KMS-11 (cell line): Measurements from ENCODE around the gene HPF1.

ENCODE experiments used
- H2AFZ ChIP-seq: fragments of 200-600 bp; sonication (generic); 2 replicates; pipeline ENCODE4 v1.6.1; 2016; ENCODE audit warnings: antibody characterized with exemption, mixed run types, low read depth
- H3K27ac ChIP-seq: fragments of 200-600 bp; sonication (generic); 2 replicates; pipeline ENCODE4 v1.6.1; 2016; ENCODE audit warnings: mild to moderate bottlenecking, mixed run types
- H3K27me3 ChIP-seq: fragments of 200-600 bp; sonication (generic); 2 replicates; pipeline ENCODE4 v1.6.1; 2017; ENCODE audit warnings: mild to moderate bottlenecking, low read depth, mixed run types, moderate library complexity; ENCODE audit not compliant: insufficient read depth
- H3K36me3 ChIP-seq: fragments of 200-600 bp; sonication (generic); 2 replicates; pipeline ENCODE4 v1.6.1; 2017; ENCODE audit warnings: mild to moderate bottlenecking, mixed run types; ENCODE audit not compliant: insufficient read depth
- H3K4me1 ChIP-seq: fragments of 200-600 bp; sonication (generic); 2 replicates; pipeline ENCODE4 v1.6.1; 2016; ENCODE audit warnings: mild to moderate bottlenecking, low read depth, mixed run types; ENCODE audit not compliant: poor library complexity, severe bottlenecking
- H3K4me2 ChIP-seq: fragments of 200-600 bp; sonication (generic); 2 replicates; pipeline ENCODE4 v1.7.0; 2016; ENCODE audit warnings: mild to moderate bottlenecking, mixed run types
- H3K4me3 ChIP-seq: fragments of 200-600 bp; sonication (generic); IDR thresholded peaks from 2 replicates; pipeline ENCODE4 v1.6.1; 2017; ENCODE audit warnings: low read depth, low read length, mixed read lengths; ENCODE audit not compliant: insufficient read depth
- H3K79me2 ChIP-seq: fragments of 200-600 bp; sonication (generic); 2 replicates; pipeline ENCODE4 v1.6.1; 2016; ENCODE audit warnings: low read depth, mixed run types; ENCODE audit not compliant: insufficient read depth
- H3K9ac ChIP-seq: fragments of 200-600 bp; sonication (generic); 2 replicates; pipeline ENCODE4 v1.6.1; 2016; ENCODE audit warnings: mild to moderate bottlenecking, mixed run types
- H4K20me1 ChIP-seq: fragments of 200-600 bp; sonication (generic); 2 replicates; pipeline ENCODE4 v1.6.1; 2016; ENCODE audit warnings: mild to moderate bottlenecking, mixed run types; ENCODE audit not compliant: insufficient read depth
- TF ChIP-seq, protein P1 (sequence below): fragments of 200-600 bp; sonication (generic); conservative IDR thresholded peaks from 2 replicates; pipeline ENCODE4 v1.6.1; 2017; ENCODE audit warnings: low read depth, mild to moderate bottlenecking, antibody characterized with exemption, low read length, moderate library complexity, mixed read lengths

HPF1 gene

DNA sequence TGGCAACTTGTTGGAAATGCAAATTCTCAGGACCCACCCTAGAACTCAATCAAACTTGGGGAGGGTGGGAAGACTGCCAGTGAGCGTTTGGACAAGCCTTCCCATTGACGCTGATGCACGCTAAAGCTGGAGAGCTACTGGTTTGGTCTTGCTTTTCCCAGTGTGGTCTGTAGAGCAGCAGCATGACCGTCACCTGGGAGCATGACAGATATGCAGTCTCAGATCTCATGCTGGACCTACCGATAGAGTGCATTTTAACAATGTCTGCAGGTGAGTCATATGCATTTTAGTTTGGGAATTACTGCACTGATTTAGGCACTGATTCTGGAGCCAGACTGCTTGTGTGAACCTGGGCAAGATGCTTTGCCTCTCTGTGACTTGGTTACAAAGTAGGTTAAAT, 27.2 kb downstream of the HPF1 start:
- Histone ChIP-seq H3K9ac (no peak overlapping the region), H3K36me3 (no peaks in the 10 kb centered on the region), H4K20me1 (no peaks in the 10 kb centered on the region), H2AFZ (no peak overlapping the region), H3K79me2 (no peaks in the 10 kb centered on the region), H3K4me2 (no peak overlapping the region), H3K4me3 (no peak overlapping the region), H3K27ac (no peak overlapping the region), H3K27me3 (no peaks in the 10 kb centered on the region), H3K4me1 (peaks cover 4% of the 10 kb centered on the region)
- TF ChIP-seq, protein P1, sequence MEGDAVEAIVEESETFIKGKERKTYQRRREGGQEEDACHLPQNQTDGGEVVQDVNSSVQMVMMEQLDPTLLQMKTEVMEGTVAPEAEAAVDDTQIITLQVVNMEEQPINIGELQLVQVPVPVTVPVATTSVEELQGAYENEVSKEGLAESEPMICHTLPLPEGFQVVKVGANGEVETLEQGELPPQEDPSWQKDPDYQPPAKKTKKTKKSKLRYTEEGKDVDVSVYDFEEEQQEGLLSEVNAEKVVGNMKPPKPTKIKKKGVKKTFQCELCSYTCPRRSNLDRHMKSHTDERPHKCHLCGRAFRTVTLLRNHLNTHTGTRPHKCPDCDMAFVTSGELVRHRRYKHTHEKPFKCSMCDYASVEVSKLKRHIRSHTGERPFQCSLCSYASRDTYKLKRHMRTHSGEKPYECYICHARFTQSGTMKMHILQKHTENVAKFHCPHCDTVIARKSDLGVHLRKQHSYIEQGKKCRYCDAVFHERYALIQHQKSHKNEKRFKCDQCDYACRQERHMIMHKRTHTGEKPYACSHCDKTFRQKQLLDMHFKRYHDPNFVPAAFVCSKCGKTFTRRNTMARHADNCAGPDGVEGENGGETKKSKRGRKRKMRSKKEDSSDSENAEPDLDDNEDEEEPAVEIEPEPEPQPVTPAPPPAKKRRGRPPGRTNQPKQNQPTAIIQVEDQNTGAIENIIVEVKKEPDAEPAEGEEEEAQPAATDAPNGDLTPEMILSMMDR: no peak

DNA sequence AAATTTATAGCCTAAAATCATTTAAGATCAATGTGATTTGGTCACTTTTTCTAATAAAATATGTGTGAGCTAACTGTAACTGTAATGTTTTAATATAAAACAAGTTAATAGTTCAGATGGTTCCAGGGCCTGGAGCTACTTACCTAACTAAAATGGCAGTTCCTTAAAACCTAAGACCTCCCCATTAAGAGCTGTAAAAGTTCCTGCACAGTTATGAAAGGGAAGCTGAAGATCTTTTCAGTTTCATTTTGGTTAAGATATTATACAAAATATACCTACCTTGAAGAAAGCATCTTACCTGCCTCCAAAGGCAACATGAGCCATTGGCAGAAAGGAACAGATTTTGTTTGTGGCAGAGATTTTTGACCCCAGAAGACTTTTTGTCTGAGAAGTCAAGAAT, 30.1 kb downstream of the HPF1 start:
- Histone ChIP-seq H3K9ac (no peak overlapping the region), H3K4me3 (no peak overlapping the region), H3K4me2 (no peak overlapping the region), H3K36me3 (no peaks in the 10 kb centered on the region), H3K4me1 (peaks cover 4% of the 10 kb centered on the region), H2AFZ (no peak overlapping the region), H3K79me2 (no peaks in the 10 kb centered on the region), H3K27me3 (no peaks in the 10 kb centered on the region), H4K20me1 (no peaks in the 10 kb centered on the region), H3K27ac (no peak overlapping the region)
- TF ChIP-seq, protein P1: no peak

DNA sequence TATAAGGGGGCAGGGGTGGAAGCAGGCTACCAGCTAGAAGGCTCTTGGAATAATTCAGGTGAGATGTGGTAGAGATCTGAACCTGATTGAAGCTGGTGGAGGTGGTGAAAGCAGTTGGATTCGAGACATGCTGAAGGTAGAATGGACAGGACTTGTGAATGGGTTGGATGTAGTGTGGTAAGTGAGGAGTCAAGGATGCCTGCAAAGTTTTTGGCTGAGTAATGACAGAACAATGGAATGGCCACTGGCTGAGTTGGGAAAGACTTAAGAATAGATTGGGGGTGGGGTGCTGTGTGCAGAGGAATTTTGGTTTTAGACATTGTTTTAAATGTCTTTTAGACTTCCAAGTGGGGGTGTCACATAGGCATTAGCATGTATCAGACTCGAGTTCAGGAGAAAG, 33.5 kb downstream of the HPF1 start:
- TF ChIP-seq, protein P1: no peak
- Histone ChIP-seq H3K4me2 (no peak overlapping the region), H3K27me3 (no peaks in the 10 kb centered on the region)

DNA sequence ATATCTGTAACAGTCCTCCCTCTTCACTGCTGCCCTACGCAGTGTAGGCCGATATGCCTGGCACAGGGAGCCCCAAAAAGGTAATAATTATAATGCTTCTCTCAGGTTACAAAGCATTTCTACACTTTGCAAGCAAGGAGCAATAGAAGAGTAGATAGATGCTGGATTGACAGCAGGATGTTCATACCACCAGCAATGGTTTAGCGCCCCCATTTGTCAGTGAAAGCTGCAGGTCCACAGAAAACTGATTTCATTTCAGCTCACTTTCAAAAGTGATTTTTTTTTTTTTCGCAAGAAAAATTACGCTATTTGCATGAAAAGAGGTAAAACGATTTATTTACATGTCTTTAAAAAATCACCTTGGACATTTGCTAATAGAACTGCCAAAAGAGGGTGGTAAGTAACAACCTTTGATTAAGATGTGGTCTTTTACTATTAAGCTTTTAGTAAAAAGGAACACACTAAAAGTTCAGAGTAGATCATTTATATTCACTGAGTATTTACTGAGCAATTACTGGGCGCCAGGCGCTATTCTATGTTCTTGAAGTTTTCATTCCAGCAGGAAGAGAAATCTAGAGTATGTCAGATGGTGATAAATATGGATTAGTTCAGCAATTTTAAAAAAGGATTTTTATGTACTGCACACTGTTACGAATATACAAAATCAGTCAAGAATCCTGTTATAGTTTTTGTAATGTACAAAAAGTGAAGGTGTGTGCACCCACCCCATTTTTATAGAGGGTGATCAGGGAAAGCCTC, 34.4 kb downstream of the HPF1 start:
- no peak overlapping the region for H3K4me2 ChIP-seq
- no peaks in the 10 kb centered on the region for H3K36me3 ChIP-seq
- no peak overlapping the region for H2AFZ ChIP-seq
- H3K9ac ChIP-seq: no peak overlapping the region
- no peaks in the 10 kb centered on the region for H3K27me3 ChIP-seq
- no peak overlapping the region for H3K4me3 ChIP-seq
- no peaks in the 10 kb centered on the region for H4K20me1 ChIP-seq
- TF ChIP-seq, protein P1: no peak
- H3K79me2 ChIP-seq: no peaks in the 10 kb centered on the region
- peaks cover 4% of the 10 kb centered on the region for H3K4me1 ChIP-seq
- no peak overlapping the region for H3K27ac ChIP-seq

More for the DNA sequence above, 33.5 kb downstream of the HPF1 start:
- Histone ChIP-seq H4K20me1 (no peaks in the 10 kb centered on the region), H2AFZ (no peak overlapping the region), H3K4me3 (no peak overlapping the region), H3K27ac (no peak overlapping the region), H3K36me3 (no peaks in the 10 kb centered on the region), H3K9ac (no peak overlapping the region), H3K4me1 (peaks cover 4% of the 10 kb centered on the region), H3K79me2 (no peaks in the 10 kb centered on the region)
